ENCODE measurements around the gene PLIN4. TPM values are rescaled to one million over a fixed set of nuclear protein-coding genes. Genes with fewer than 3 reads are reported as not detected.

The PLIN4 gene
- total and polyA plus RNA-seq, 9 of the 15 experiments (the other 6 are each of a cell fraction or from before 2014, with no cell fraction given), result 0.04 to 0.16 (median 0.07) TPM; not detected in 3

DNA sequence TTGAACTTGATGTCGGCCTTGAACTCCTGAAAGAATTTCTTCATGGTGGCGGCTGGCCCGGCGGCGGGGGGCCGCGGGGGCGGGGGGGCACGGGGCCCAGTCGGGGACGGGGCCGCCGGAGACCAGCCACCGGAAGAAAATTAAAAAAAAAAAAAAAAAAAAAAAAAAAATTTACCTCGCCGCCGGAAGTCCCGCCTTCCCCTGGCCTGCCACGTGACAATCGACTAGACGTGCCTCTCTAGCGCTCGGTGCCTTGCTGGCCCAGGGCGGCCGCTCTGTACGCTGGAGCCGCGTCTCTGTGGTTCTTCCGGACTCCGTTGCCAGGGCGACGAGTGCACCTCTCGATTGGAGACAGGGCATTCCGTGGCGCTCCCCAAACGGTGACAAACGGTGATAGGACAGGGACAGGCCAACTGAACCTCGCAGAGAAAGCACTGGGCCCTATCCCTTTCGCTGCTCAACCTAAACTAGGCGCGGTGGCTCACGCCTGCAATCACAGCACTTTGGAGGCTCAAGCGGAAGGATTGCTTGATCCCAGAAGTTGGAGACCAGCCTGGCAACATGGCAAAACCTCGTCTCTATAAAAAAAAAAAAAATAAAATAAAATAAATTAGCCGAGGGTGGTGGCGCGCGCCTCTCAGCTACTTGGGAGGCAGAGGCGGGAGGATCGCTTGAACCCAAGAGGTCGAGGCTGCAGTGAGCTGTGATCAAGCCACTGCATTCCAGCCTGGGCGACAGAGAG, 60.5 kb downstream of the PLIN4 start, which contains the start of gene UBXN6 (continued):
- TF ChIP-seq, protein P1, sequence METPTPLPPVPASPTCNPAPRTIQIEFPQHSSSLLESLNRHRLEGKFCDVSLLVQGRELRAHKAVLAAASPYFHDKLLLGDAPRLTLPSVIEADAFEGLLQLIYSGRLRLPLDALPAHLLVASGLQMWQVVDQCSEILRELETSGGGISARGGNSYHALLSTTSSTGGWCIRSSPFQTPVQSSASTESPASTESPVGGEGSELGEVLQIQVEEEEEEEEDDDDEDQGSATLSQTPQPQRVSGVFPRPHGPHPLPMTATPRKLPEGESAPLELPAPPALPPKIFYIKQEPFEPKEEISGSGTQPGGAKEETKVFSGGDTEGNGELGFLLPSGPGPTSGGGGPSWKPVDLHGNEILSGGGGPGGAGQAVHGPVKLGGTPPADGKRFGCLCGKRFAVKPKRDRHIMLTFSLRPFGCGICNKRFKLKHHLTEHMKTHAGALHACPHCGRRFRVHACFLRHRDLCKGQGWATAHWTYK (CRISPR knock-in tag; IDR thresholded peaks at IDR 0.05), result no peak
- TF ChIP-seq, protein P2, sequence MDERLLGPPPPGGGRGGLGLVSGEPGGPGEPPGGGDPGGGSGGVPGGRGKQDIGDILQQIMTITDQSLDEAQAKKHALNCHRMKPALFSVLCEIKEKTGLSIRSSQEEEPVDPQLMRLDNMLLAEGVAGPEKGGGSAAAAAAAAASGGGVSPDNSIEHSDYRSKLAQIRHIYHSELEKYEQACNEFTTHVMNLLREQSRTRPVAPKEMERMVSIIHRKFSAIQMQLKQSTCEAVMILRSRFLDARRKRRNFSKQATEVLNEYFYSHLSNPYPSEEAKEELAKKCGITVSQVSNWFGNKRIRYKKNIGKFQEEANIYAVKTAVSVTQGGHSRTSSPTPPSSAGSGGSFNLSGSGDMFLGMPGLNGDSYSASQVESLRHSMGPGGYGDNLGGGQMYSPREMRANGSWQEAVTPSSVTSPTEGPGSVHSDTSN (CRISPR knock-in tag; IDR thresholded peaks at IDR 0.05; ENCODE audit: low read depth), result no peak
- TF ChIP-seq, protein P2 (tag; conservative IDR thresholded peaks at IDR 0.05; ENCODE audit: low read depth), result no peak
- TF ChIP-seq, protein P3, sequence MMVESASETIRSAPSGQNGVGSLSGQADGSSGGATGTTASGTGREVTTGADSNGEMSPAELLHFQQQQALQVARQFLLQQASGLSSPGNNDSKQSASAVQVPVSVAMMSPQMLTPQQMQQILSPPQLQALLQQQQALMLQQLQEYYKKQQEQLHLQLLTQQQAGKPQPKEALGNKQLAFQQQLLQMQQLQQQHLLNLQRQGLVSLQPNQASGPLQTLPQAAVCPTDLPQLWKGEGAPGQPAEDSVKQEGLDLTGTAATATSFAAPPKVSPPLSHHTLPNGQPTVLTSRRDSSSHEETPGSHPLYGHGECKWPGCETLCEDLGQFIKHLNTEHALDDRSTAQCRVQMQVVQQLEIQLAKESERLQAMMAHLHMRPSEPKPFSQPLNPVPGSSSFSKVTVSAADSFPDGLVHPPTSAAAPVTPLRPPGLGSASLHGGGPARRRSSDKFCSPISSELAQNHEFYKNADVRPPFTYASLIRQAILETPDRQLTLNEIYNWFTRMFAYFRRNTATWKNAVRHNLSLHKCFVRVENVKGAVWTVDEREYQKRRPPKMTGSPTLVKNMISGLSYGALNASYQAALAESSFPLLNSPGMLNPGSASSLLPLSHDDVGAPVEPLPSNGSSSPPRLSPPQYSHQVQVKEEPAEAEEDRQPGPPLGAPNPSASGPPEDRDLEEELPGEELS (CRISPR knock-in tag; IDR thresholded peaks at IDR 0.05; ENCODE audit: borderline replicate concordance), result no peak
- TF ChIP-seq NR1H2 (CRISPR knock-in tag; IDR thresholded peaks at IDR 0.05) (no peak), GTF2E2 (tag; IDR thresholded peaks at IDR 0.05) (0 out of 2 replicates have a peak, but pooled peaks have one; percentile 33), KDM4B (IDR thresholded peaks at IDR 0.05; ENCODE audit: borderline replicate concordance in 2 of 2, low read depth in 1 of 2) (peak in 1 of 2 experiments; percentile 68; a peak in 1 of 4 replicates), ZNF57 (CRISPR knock-in tag; IDR thresholded peaks at IDR 0.05) (no peak), ZNF766 (CRISPR knock-in tag; conservative IDR thresholded peaks at IDR 0.05) (no peak), MTA1 (IDR thresholded peaks at IDR 0.05; ENCODE audit: borderline replicate concordance) (no peak), ZNF184 (CRISPR knock-in tag; IDR thresholded peaks at IDR 0.05) (no peak), ERF (CRISPR knock-in tag; IDR thresholded peaks at IDR 0.05) (0 out of 2 replicates have a peak, but pooled peaks have one; percentile 26), MBD2 (IDR thresholded peaks at IDR 0.05; ENCODE audit: borderline replicate concordance, low read depth) (peak; percentile 74; the same call in 1 of the 2 replicates), SRF (CRISPR knock-in tag; IDR thresholded peaks at IDR 0.05) (0 out of 4 replicates have a peak, but pooled peaks of 1 of the 2 experiments have one; percentile 25), NFATC3 (IDR thresholded peaks at IDR 0.05) (no peak), ILK (tag; IDR thresholded peaks at IDR 0.05; ENCODE audit: borderline replicate concordance, low read depth) (no peak), PCBP2 (IDR thresholded peaks at IDR 0.05; ENCODE audit: low read depth, low read length, poor library complexity, severe bottlenecking) (no peak), SMARCA4 (IDR thresholded peaks at IDR 0.05) (no peak), SMC3 (conservative IDR thresholded peaks at IDR 0.05; ENCODE audit: insufficient read depth, low read depth, low read length) (no peak), L3MBTL2 (IDR thresholded peaks at IDR 0.05) (peak; percentile 17; the same call in 1 of the 2 replicates)
- TF ChIP-seq, protein P4, sequence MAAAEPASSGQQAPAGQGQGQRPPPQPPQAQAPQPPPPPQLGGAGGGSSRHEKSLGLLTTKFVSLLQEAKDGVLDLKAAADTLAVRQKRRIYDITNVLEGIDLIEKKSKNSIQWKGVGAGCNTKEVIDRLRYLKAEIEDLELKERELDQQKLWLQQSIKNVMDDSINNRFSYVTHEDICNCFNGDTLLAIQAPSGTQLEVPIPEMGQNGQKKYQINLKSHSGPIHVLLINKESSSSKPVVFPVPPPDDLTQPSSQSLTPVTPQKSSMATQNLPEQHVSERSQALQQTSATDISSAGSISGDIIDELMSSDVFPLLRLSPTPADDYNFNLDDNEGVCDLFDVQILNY (CRISPR knock-in tag; IDR thresholded peaks at IDR 0.05), result no peak

Measured in K562 (cell line).